Gastroesophageal sphincter (tissue), 4 donors: ENCODE measurements around the gene DLX4. TPM values are rescaled to one million over a fixed set of nuclear protein-coding genes. Genes with fewer than 3 reads are reported as not detected.

ENCODE experiments used
- ATAC-seq: fragments of 150-250 bp; one replicate; pipeline ENCODE4 v1.9.1; 2016; ENCODE audit warnings: mild to moderate bottlenecking, moderate library complexity
- H3K27ac ChIP-seq, 4 donors: fragments of 200-600 bp; sonication (generic) in 3 of 4; 1 replicate in 3 of 4; 2 replicates in 1 of 4; pipeline ENCODE4 v1.5.1; 2016 to 2019
- H3K27me3 ChIP-seq: fragments of 200-600 bp; sonication (generic); one replicate; pipeline ENCODE4 v1.5.1; 2019
- H3K36me3 ChIP-seq, 2 donors: fragments of 200-600 bp; sonication (generic); one replicate each; pipeline ENCODE4 v1.5.1; 2019; ENCODE audit warnings: control low read depth in 1 of 2
- H3K4me1 ChIP-seq, 3 donors: fragments of 200-600 bp; sonication (generic); 1 replicate in 2 of 3; 2 replicates in 1 of 3; pipeline ENCODE4 v1.5.1; 2016 to 2019; ENCODE audit warnings: control low read depth in 2 of 3
- H3K4me3 ChIP-seq, 2 donors: fragments of 200-600 bp; sonication (generic); one replicate each; pipeline ENCODE4 v1.5.1; 2019; ENCODE audit warnings: mild to moderate bottlenecking in 1 of 2, moderate library complexity in 1 of 2
- H3K9me3 ChIP-seq, 3 donors: fragments of 200-600 bp; sonication (generic); one replicate each; pipeline ENCODE4 v1.5.1; 2017 to 2019; ENCODE audit warnings: control low read depth in 2 of 3
- CTCF ChIP-seq, 4 experiments: fragments of 200-600 bp in 2 of 4; fragments of 450-650 bp in 2 of 4; sonication (generic) in 1 of 4; IDR thresholded peaks; one replicate each; pipeline ENCODE4 v1.5.1; 2017 to 2019; ENCODE audit warnings: antibody characterized with exemption in 4 of 4, mild to moderate bottlenecking in 2 of 4, moderate library complexity in 2 of 4
- EP300 ChIP-seq: sonication (generic); formaldehyde crosslinking; IDR thresholded peaks from one replicate; pipeline ENCODE4 v1.6.1; 2017; ENCODE audit warnings: antibody characterized with exemption, mild to moderate bottlenecking
- POLR2A ChIP-seq, 2 donors: fragments of 450-650 bp; IDR thresholded peaks; one replicate each; pipeline ENCODE4 v1.6.1; 2017; ENCODE audit warnings: antibody characterized with exemption in 2 of 2, mild to moderate bottlenecking in 2 of 2, moderate library complexity in 1 of 2
- POLR2AphosphoS5 ChIP-seq: sonication (generic); formaldehyde crosslinking; IDR thresholded peaks from one replicate; pipeline ENCODE4 v1.6.1; 2017; ENCODE audit warnings: antibody characterized with exemption
- WGBS, 2 donors: methylation state at CpG; one replicate each; pipeline ENCODE4 v1.1.5; 2018; ENCODE audit warnings: low coverage in 1 of 2; 5-methylcytosine and 5-hydroxymethylcytosine counted together
- total RNA-seq, 4 donors: library from RNA; depleted of rRNA; stranded (reverse); fragments of >200 nt; gene quantifications; one replicate each; pipeline ENCODE4 v1.1.0, GENCODE V29; 2016

The DLX4 gene
- total RNA-seq, 4 donors from 2014 or later, result 0.35 TPM; not detected in 3

GRCh38 chr17:49959183-49959935 lies 9.6 kb upstream of the DLX4 start:
- Histone ChIP-seq H3K27me3 (peaks cover 61% of the 10 kb centered on the region), H3K36me3 (no peaks in the 10 kb centered on the region), H3K4me3 (no peak overlapping the region), H3K9me3 (no peaks in the 10 kb centered on the region), H3K4me1 (peaks cover 0 to 10% (median 4%) of the 10 kb centered on the region in 3 donors), H3K27ac (no peak overlapping the region)
- TF ChIP-seq CTCF (IDR thresholded peaks at IDR 0.05) (no peak), POLR2AphosphoS5 (no peak), EP300 (no peak), POLR2A (IDR thresholded peaks at IDR 0.05) (no peak)
- WGBS, 2 donors, result 54 to 65% methylated on average over 2 to 5 of the region's 8 CpGs
- ATAC-seq, result no peak

- TF ChIP-seq CTCF (IDR thresholded peaks at IDR 0.05) (no peak), POLR2A (IDR thresholded peaks at IDR 0.05) (no peak), EP300 (no peak), POLR2AphosphoS5 (no peak)
Measured at GRCh38 chr17:49962599-49963308, 6.2 kb upstream of the DLX4 start.

GRCh38 chr17:49963309-49963625 lies 5.7 kb upstream of the DLX4 start:
- H3K36me3 ChIP-seq, result no peaks in the 10 kb centered on the region
- WGBS, 2 donors, result 25 to 59% methylated on average over 2 of the region's 4 CpGs
- ATAC-seq, result no peak
- H3K27ac ChIP-seq, result no peak overlapping the region
- H3K4me3 ChIP-seq, result no peak overlapping the region
- H3K27me3 ChIP-seq, result peaks cover 86% of the 10 kb centered on the region
- TF ChIP-seq EP300 (no peak), POLR2AphosphoS5 (no peak), CTCF (IDR thresholded peaks at IDR 0.05) (no peak), POLR2A (IDR thresholded peaks at IDR 0.05) (no peak)
- H3K4me1 ChIP-seq, result peaks cover 0 to 25% (median 11%) of the 10 kb centered on the region in 3 donors
- H3K9me3 ChIP-seq, result no peaks in the 10 kb centered on the region

More at GRCh38 chr17:49962599-49963308, 6.2 kb upstream of the DLX4 start:
- Histone ChIP-seq H3K36me3 (no peaks in the 10 kb centered on the region), H3K4me1 (peaks cover 0 to 22% (median 11%) of the 10 kb centered on the region in 3 donors), H3K27me3 (peaks cover 83% of the 10 kb centered on the region), H3K27ac (no peak overlapping the region), H3K9me3 (no peaks in the 10 kb centered on the region), H3K4me3 (no peak overlapping the region)
- no CpG with 5 or more reads among the region's 11 CpGs for WGBS, 2 donors
- no peak for ATAC-seq

- H3K36me3 ChIP-seq, result no peaks in the 10 kb centered on the region
- peaks cover 0 to 30% (median 12%) of the 10 kb centered on the region in 3 donors for H3K4me1 ChIP-seq
- H3K27ac ChIP-seq, result no peak overlapping the region
- H3K4me3 ChIP-seq, result no peak overlapping the region
- 2 to 5% methylated on average over 11 to 12 of the region's 52 CpGs for WGBS, 2 donors
- no peak for ATAC-seq
- peaks cover 91% of the 10 kb centered on the region for H3K27me3 ChIP-seq
- TF ChIP-seq POLR2A (IDR thresholded peaks at IDR 0.05) (no peak), POLR2AphosphoS5 (no peak), CTCF (IDR thresholded peaks at IDR 0.05) (no peak), EP300 (no peak)
- no peaks in the 10 kb centered on the region for H3K9me3 ChIP-seq
Measured at GRCh38 chr17:49963626-49964302, 5.2 kb upstream of the DLX4 start.
